ENCODE data around the gene DACT2. TPM values are rescaled to one million over a fixed set of nuclear protein-coding genes. Genes with fewer than 3 reads are reported as not detected.

Gene DACT2
- total RNA-seq, 2 donors from 2014 or later = 16.6 to 39.9 TPM

DNA sequence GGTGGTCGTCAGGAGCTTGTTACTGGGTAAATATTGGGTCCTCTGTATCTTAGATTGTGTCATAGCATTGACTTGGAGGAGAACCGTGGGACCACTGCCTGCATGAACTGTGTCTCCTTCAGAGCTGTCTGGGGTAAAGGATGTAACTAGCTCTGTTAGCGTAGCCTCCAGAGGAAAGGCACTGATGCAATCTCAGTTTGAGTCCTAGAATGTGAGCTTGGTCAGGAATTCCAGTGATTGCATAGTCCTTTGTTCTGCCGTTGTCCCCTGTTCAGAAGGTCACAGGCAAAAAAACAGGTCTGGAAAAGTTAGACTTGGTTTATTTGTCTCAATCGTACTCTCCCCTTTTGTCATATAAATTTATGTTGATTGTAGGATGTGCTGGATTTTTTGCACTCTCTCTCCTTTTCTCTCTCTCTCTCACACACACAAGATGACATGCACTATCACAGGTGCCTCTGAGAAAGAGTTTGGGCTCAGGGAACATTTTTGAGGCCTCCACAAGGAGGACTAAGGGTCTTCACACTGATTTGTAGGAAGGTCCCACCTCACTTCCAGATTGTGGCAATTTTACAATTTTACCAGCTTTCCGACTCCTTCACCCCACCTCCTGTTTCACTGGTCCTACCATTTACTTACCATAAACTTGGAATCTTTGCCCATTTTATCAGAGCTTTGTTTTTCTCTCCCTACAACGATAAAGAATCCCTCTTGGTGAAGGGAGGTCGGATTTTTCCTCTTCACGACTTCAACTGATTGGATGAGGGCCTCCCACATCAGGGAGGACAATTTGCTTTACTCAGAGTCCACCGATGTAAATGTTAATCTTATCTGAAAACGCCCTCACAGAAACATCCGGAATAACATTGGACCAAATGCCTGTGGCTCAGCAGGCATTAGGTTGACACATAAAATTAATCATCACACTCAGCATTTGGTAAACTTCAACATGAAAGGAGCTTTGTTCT is 7.0 kb upstream of the DACT2 start:
- Histone ChIP-seq H3K4me1 (ENCODE audit: control insufficient read depth, insufficient read depth, low read length) (peaks cover 7% of the 10 kb centered on the region), H3K9me3 (ENCODE audit: control insufficient read depth, low read length) (peaks cover 2% of the 10 kb centered on the region), H3K9ac (ENCODE audit: extremely low read depth, low read length, poor library complexity, severe bottlenecking) (peak overlapping the region; percentile 28), H3K4me3 (ENCODE audit: low read length) (no peak overlapping the region), H3K27ac (ENCODE audit: low read depth, low read length) (peak overlapping the region; percentile 77), H3K27me3 (ENCODE audit: control insufficient read depth, insufficient read depth, low read length, poor library complexity, severe bottlenecking) (no peaks in the 10 kb centered on the region), H3K36me3 (ENCODE audit: control insufficient read depth, insufficient read depth, low read length) (no peaks in the 10 kb centered on the region)
- H3K27ac Mint-ChIP-seq = peak overlapping the region; percentile 74
- H3K9me3 Mint-ChIP-seq = peaks cover 6% of the 10 kb centered on the region
- TF ChIP-seq, protein P1, sequence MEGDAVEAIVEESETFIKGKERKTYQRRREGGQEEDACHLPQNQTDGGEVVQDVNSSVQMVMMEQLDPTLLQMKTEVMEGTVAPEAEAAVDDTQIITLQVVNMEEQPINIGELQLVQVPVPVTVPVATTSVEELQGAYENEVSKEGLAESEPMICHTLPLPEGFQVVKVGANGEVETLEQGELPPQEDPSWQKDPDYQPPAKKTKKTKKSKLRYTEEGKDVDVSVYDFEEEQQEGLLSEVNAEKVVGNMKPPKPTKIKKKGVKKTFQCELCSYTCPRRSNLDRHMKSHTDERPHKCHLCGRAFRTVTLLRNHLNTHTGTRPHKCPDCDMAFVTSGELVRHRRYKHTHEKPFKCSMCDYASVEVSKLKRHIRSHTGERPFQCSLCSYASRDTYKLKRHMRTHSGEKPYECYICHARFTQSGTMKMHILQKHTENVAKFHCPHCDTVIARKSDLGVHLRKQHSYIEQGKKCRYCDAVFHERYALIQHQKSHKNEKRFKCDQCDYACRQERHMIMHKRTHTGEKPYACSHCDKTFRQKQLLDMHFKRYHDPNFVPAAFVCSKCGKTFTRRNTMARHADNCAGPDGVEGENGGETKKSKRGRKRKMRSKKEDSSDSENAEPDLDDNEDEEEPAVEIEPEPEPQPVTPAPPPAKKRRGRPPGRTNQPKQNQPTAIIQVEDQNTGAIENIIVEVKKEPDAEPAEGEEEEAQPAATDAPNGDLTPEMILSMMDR (conservative IDR thresholded peaks at IDR 0.05) = peak; percentile 25
- peak; percentile 70 for DNase-seq
- H3K27me3 Mint-ChIP-seq (ENCODE audit: insufficient read depth) = peaks cover 52% of the 10 kb centered on the region
- H3K4me1 Mint-ChIP-seq = peaks cover 51% of the 10 kb centered on the region
- WGBS, 2 experiments (ENCODE audit: insufficient coverage in 1 of 2, insufficient read length in 1 of 2) = 63 to 68% methylated on average over 9 to 11 of the region's 12 CpGs
- no peak overlapping the region for H3K4me3 Mint-ChIP-seq
- H3K36me3 Mint-ChIP-seq (ENCODE audit: low read depth) = no peaks in the 10 kb centered on the region

DNA sequence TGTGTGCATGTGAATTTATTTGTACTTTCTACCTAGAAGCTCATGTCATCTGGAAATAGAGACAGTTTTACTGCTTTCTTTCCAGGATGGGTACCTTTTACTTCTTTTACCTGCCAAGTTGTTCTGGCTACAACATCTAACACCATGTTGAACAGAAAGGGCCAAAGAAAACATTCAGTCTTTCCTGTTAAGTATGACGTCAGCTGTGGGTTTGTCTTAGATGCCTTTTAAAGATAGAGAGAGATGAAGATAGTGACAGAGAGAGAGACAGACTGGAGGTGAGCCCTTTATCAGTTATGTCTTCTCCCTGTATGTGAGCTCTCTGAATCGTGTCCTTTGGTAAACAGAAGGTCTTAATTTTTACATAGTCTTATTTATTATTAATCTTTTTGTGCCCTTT is 3.4 kb upstream of the DACT2 start:
- Mint-ChIP-seq H3K27ac (no peak overlapping the region), H3K4me1 (peaks cover 34% of the 10 kb centered on the region), H3K27me3 (ENCODE audit: insufficient read depth) (peaks cover 50% of the 10 kb centered on the region), H3K9me3 (peaks cover 16% of the 10 kb centered on the region), H3K4me3 (no peak overlapping the region), H3K36me3 (ENCODE audit: low read depth) (no peaks in the 10 kb centered on the region)
- DNase-seq = no peak
- 50 to 80% methylated on average over 1 of the region's 2 CpGs for WGBS, 2 experiments (ENCODE audit: insufficient coverage in 1 of 2, insufficient read length in 1 of 2)
- H3K4me1 ChIP-seq (ENCODE audit: control insufficient read depth, insufficient read depth, low read length) = peaks cover 3% of the 10 kb centered on the region
- TF ChIP-seq, protein P1 (conservative IDR thresholded peaks at IDR 0.05) = no peak
- no peak overlapping the region for H3K27ac ChIP-seq (ENCODE audit: low read depth, low read length)
- H3K27me3 ChIP-seq (ENCODE audit: control insufficient read depth, insufficient read depth, low read length, poor library complexity, severe bottlenecking) = no peaks in the 10 kb centered on the region
- no peak overlapping the region for H3K4me3 ChIP-seq (ENCODE audit: low read length)
- peaks cover 11% of the 10 kb centered on the region for H3K9me3 ChIP-seq (ENCODE audit: control insufficient read depth, low read length)
- no peaks in the 10 kb centered on the region for H3K36me3 ChIP-seq (ENCODE audit: control insufficient read depth, insufficient read depth, low read length)
- H3K9ac ChIP-seq (ENCODE audit: extremely low read depth, low read length, poor library complexity, severe bottlenecking) = no peak overlapping the region

DNA sequence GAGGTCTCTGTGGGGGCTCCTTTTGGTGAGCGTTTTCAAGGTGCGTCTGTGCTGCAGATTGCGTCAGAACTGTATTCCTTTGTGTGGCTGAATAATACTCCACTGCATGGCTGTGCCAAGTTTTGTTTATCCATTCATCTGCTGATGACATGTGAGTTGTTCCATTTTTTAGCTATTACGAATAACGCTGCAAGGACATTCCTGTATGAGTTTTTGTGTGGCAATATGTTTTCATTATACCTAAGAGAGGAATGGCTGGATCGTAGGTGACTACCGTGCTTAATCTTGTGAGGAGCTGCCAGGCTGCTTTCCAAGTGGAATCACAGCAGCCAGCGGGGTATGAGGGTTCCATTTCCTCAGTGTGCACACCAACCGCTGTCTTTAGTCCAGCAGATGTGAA is 1.1 kb upstream of the DACT2 start:
- H3K27ac ChIP-seq (ENCODE audit: low read depth, low read length) = no peak overlapping the region
- H3K9me3 Mint-ChIP-seq = peaks cover 16% of the 10 kb centered on the region
- no peaks in the 10 kb centered on the region for H3K36me3 ChIP-seq (ENCODE audit: control insufficient read depth, insufficient read depth, low read length)
- DNase-seq = peak; percentile 33
- H3K4me3 Mint-ChIP-seq = peak overlapping the region; percentile 70
- WGBS, 2 experiments (ENCODE audit: insufficient coverage in 1 of 2, insufficient read length in 1 of 2) = 92 to 94% methylated on average over 9 of the region's 9 CpGs
- H3K9ac ChIP-seq (ENCODE audit: extremely low read depth, low read length, poor library complexity, severe bottlenecking) = no peak overlapping the region
- TF ChIP-seq, protein P1 (conservative IDR thresholded peaks at IDR 0.05) = no peak
- no peak overlapping the region for H3K4me3 ChIP-seq (ENCODE audit: low read length)
- peaks cover 21% of the 10 kb centered on the region for H3K4me1 Mint-ChIP-seq
- peaks cover 39% of the 10 kb centered on the region for H3K27me3 Mint-ChIP-seq (ENCODE audit: insufficient read depth)
- no peak overlapping the region for H3K27ac Mint-ChIP-seq
- H3K9me3 ChIP-seq (ENCODE audit: control insufficient read depth, low read length) = peaks cover 11% of the 10 kb centered on the region
- H3K36me3 Mint-ChIP-seq (ENCODE audit: low read depth) = peaks cover under 1% of the 10 kb centered on the region
- H3K4me1 ChIP-seq (ENCODE audit: control insufficient read depth, insufficient read depth, low read length) = no peaks in the 10 kb centered on the region
- H3K27me3 ChIP-seq (ENCODE audit: control insufficient read depth, insufficient read depth, low read length, poor library complexity, severe bottlenecking) = no peaks in the 10 kb centered on the region

Measured in endodermal cell (in vitro differentiated cells).